H9 (cell line): ENCODE measurements around the gene TBX1. TPM values are rescaled to one million over a fixed set of nuclear protein-coding genes. Genes with fewer than 3 reads are reported as not detected.

Experiments used
- DNase-seq: peaks from one replicate; pipeline ENCODE4 v3.0.0-alpha.2; 2017
- H2AFZ ChIP-seq: one replicate; pipeline ENCODE4 v1.6.1; 2013; ENCODE audit warnings: mild to moderate bottlenecking, low read length, control low read depth, moderate library complexity
- H2AK5ac ChIP-seq: 2 replicates; pipeline ENCODE4 v1.6.1; 2013; ENCODE audit warnings: low read length, control low read depth, mixed read lengths; ENCODE audit not compliant: insufficient read length
- H2BK120ac ChIP-seq: one replicate; pipeline ENCODE4 v1.6.1; 2013; ENCODE audit warnings: low read depth, mild to moderate bottlenecking, low read length, control low read depth, inconsistent platforms; ENCODE audit not compliant: poor library complexity, severe bottlenecking
- H2BK12ac ChIP-seq: 2 replicates; pipeline ENCODE4 v1.6.1; 2013; ENCODE audit warnings: low read length, control low read depth, mixed read lengths, low read depth; ENCODE audit not compliant: insufficient read length
- H2BK15ac ChIP-seq: 2 replicates; pipeline ENCODE4 v1.6.1; 2013; ENCODE audit warnings: low read depth, low read length, control low read depth
- H2BK20ac ChIP-seq: one replicate; pipeline ENCODE4 v1.6.1; 2013; ENCODE audit warnings: low read depth, mild to moderate bottlenecking, low read length, control low read depth, inconsistent platforms; ENCODE audit not compliant: poor library complexity, severe bottlenecking
- H2BK5ac ChIP-seq: 2 replicates; pipeline ENCODE4 v1.6.1; 2013; ENCODE audit warnings: low read length, control low read depth, mixed read lengths; ENCODE audit not compliant: insufficient read length
- H3K14ac ChIP-seq: 2 replicates; pipeline ENCODE4 v1.6.1; 2013; ENCODE audit warnings: low read length, control low read depth; ENCODE audit not compliant: insufficient read depth
- H3K18ac ChIP-seq: 2 replicates; pipeline ENCODE4 v1.6.1; 2013; ENCODE audit warnings: low read depth, mild to moderate bottlenecking, mixed read lengths, low read length, control low read depth; ENCODE audit not compliant: insufficient read length
- H3K23ac ChIP-seq: 2 replicates; pipeline ENCODE4 v1.6.1; 2013; ENCODE audit warnings: low read length, control low read depth, mixed read lengths, low read depth; ENCODE audit not compliant: insufficient read length
- H3K23me2 ChIP-seq: 2 replicates; pipeline ENCODE4 v1.6.1; 2013; ENCODE audit warnings: low read depth, mild to moderate bottlenecking, mixed read lengths, low read length, control low read depth; ENCODE audit not compliant: insufficient read length, poor library complexity, severe bottlenecking
- H3K27ac ChIP-seq: 2 replicates; pipeline ENCODE4 v1.5.1; 2013; ENCODE audit warnings: low read length, control low read depth, mixed read lengths, low read depth; ENCODE audit not compliant: insufficient read length
- H3K27me3 ChIP-seq: 2 replicates; pipeline ENCODE4 v1.6.1; 2013; ENCODE audit warnings: low read length, control low read depth, inconsistent platforms; ENCODE audit not compliant: insufficient read depth
- H3K4ac ChIP-seq: 2 replicates; pipeline ENCODE4 v1.6.1; 2013; ENCODE audit warnings: low read depth, mild to moderate bottlenecking, control low read depth, inconsistent platforms, low read length, moderate library complexity
- H3K4me1 ChIP-seq: 2 replicates; pipeline ENCODE4 v1.6.1; 2013; ENCODE audit warnings: low read length, control low read depth, inconsistent platforms; ENCODE audit not compliant: insufficient read depth
- H3K4me2 ChIP-seq: 2 replicates; pipeline ENCODE4 v1.6.1; 2013; ENCODE audit warnings: low read length, control low read depth, mixed read lengths; ENCODE audit not compliant: insufficient read length, insufficient read depth
- H3K56ac ChIP-seq: 2 replicates; pipeline ENCODE4 v1.6.1; 2013; ENCODE audit warnings: low read depth, mild to moderate bottlenecking, mixed read lengths, low read length, control low read depth; ENCODE audit not compliant: insufficient read length
- H3K79me1 ChIP-seq: 2 replicates; pipeline ENCODE4 v1.6.1; 2013; ENCODE audit warnings: low read depth, mild to moderate bottlenecking, moderate library complexity, low read length, control low read depth, inconsistent platforms; ENCODE audit not compliant: insufficient read depth, poor library complexity, severe bottlenecking
- H3K79me2 ChIP-seq: 2 replicates; pipeline ENCODE4 v1.6.1; 2013; ENCODE audit warnings: low read length, control low read depth, inconsistent platforms; ENCODE audit not compliant: insufficient read depth
- H3K9ac ChIP-seq: 2 replicates; pipeline ENCODE4 v1.6.1; 2013; ENCODE audit warnings: low read length, control low read depth, mixed read lengths; ENCODE audit not compliant: insufficient read length; ENCODE audit errors: extremely low read depth
- H3K9me3 ChIP-seq: one replicate; pipeline ENCODE4 v1.6.1; 2013; ENCODE audit warnings: low read depth, low read length, inconsistent platforms; ENCODE audit not compliant: control insufficient read depth
- H3T11ph ChIP-seq: one replicate; pipeline ENCODE4 v1.6.1; 2013; ENCODE audit warnings: mild to moderate bottlenecking, low read length, control low read depth, inconsistent platforms
- H4K20me1 ChIP-seq: one replicate; pipeline ENCODE4 v1.6.1; 2013; ENCODE audit not compliant: control insufficient read depth, insufficient read length, insufficient read depth
- H4K5ac ChIP-seq: 2 replicates; pipeline ENCODE4 v1.6.1; 2013; ENCODE audit warnings: low read depth, mild to moderate bottlenecking, mixed read lengths, low read length, control low read depth; ENCODE audit not compliant: insufficient read length
- H4K8ac ChIP-seq: replicated peaks from 2 replicates; pipeline ENCODE4 v1.6.1; 2013; ENCODE audit warnings: low read length, control low read depth, mixed read lengths, low read depth; ENCODE audit not compliant: insufficient read length
- H4K91ac ChIP-seq: 2 replicates; pipeline ENCODE4 v1.6.1; 2013; ENCODE audit warnings: low read depth, mild to moderate bottlenecking, moderate library complexity, mixed read lengths, low read length, control low read depth; ENCODE audit not compliant: insufficient read length
- H3K27ac Mint-ChIP-seq, 3 experiments: 2 replicates in 2 of 3; 3 replicates in 1 of 3; pipeline ENCODE4 v1.8.0; 2020 to 2021; ENCODE audit warnings: mixed read lengths in 3 of 3, mild to moderate bottlenecking in 1 of 3, moderate library complexity in 1 of 3
- H3K27me3 Mint-ChIP-seq: 2 replicates; pipeline ENCODE4 v1.8.0; 2021; ENCODE audit warnings: low read depth, mild to moderate bottlenecking, moderate library complexity, mixed read lengths
- H3K36me3 Mint-ChIP-seq, 3 experiments: 2 replicates in 2 of 3; 3 replicates in 1 of 3; pipeline ENCODE4 v1.8.0; 2020 to 2021; ENCODE audit warnings: low read depth in 3 of 3, mixed read lengths in 3 of 3; ENCODE audit not compliant: insufficient read depth in 1 of 3
- H3K4me1 Mint-ChIP-seq, 2 experiments: 2 replicates each; pipeline ENCODE4 v1.8.0; 2020; ENCODE audit warnings: mixed read lengths in 2 of 2
- H3K4me3 Mint-ChIP-seq, 2 experiments: 2 replicates in 1 of 2; 3 replicates in 1 of 2; pipeline ENCODE4 v1.8.0; 2020 to 2021; ENCODE audit warnings: mild to moderate bottlenecking in 2 of 2, mixed read lengths in 2 of 2, moderate library complexity in 1 of 2
- H3K9me3 Mint-ChIP-seq, 2 experiments: 2 replicates in 1 of 2; 3 replicates in 1 of 2; pipeline ENCODE4 v1.8.0; 2020; ENCODE audit warnings: mild to moderate bottlenecking in 2 of 2, mixed read lengths in 2 of 2, moderate library complexity in 1 of 2
- WGBS: extraction: QIAGEN DNeasy Blood & Tissue Kit; methylation state at CpG from one replicate; pipeline ENCODE4 v1.1.7; 2013; ENCODE audit warnings: missing lambda C conversion rate, low lambda C conversion rate, mixed read lengths; ENCODE audit not compliant: insufficient read length; ENCODE audit errors: extremely low coverage; 5-methylcytosine and 5-hydroxymethylcytosine counted together
- total RNA-seq: library from RNA; stranded (reverse); gene quantifications from 2 replicates; pipeline ENCODE4 v1.2.1, GENCODE V29; 2021
- TF ChIP-seq, protein P1 (sequence below): fragments of 200-600 bp; sonication (generic); conservative IDR thresholded peaks from 3 replicates; pipeline ENCODE4 v1.8.0; 2021; ENCODE audit warnings: antibody characterized with exemption, mild to moderate bottlenecking

The TBX1 gene
- total RNA-seq, 1 experiment from 2014 or later = 2.2 TPM

DNA sequence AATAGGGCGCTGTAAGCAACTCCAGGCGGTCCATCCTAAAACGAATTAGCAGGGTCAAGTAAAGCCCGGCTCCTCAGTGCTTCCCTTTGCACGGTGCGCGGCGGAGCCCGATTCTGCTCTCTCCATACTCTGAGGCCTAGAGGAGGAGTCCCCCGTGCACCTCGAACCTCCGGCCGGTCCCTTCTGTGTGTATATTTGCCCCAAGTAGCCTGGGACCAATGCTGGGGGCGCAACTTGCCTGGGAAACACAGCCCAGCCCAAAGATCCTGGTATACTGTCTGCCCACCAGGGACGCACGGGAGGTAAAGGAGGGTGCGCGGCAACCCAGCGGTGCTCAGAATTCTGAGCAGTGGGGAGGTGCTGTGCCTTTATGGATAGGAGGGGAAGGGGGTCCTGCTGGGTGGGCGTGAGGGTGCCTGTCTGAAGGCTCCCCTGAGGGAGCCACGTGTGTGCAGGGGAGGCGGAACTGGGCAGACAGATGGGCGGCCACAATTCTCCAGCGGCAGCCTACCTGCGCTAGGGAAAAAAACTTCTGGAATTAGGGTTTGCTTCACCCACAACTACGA lies 4.8 kb upstream of the TBX1 start:
- H3K27ac Mint-ChIP-seq = no peak overlapping the region
- Histone ChIP-seq H3K18ac (no peak overlapping the region), H3T11ph (no peak overlapping the region), H2AFZ (no peak overlapping the region), H2BK120ac (no peak overlapping the region), H3K4me2 (no peak overlapping the region), H3K23ac (no peak overlapping the region), H4K20me1 (peaks cover 3% of the 10 kb centered on the region), H4K8ac (no peak overlapping the region), H4K5ac (no peak overlapping the region), H3K4me1 (no peaks in the 10 kb centered on the region), H3K14ac (no peak overlapping the region), H3K9me3 (no peaks in the 10 kb centered on the region), H2AK5ac (no peak overlapping the region), H3K79me1 (no peaks in the 10 kb centered on the region), H3K79me2 (no peaks in the 10 kb centered on the region), H3K27me3 (peaks cover 68% of the 10 kb centered on the region), H3K56ac (no peak overlapping the region), H2BK15ac (no peak overlapping the region), H3K23me2 (no peaks in the 10 kb centered on the region), H2BK5ac (no peak overlapping the region), H3K9ac (no peak overlapping the region), H2BK20ac (no peak overlapping the region), H2BK12ac (no peak overlapping the region), H3K27ac (no peak overlapping the region), H4K91ac (no peak overlapping the region), H3K4ac (no peak overlapping the region)
- WGBS = no CpG with 5 or more reads among the region's 26 CpGs
- DNase-seq = no peak
- peaks cover 20 to 33% of the 10 kb centered on the region in 2 experiments for H3K4me1 Mint-ChIP-seq
- H3K4me3 Mint-ChIP-seq = peak overlapping the region; percentile 39 to 75; a peak in 4 of 5 replicates
- TF ChIP-seq, protein P1, sequence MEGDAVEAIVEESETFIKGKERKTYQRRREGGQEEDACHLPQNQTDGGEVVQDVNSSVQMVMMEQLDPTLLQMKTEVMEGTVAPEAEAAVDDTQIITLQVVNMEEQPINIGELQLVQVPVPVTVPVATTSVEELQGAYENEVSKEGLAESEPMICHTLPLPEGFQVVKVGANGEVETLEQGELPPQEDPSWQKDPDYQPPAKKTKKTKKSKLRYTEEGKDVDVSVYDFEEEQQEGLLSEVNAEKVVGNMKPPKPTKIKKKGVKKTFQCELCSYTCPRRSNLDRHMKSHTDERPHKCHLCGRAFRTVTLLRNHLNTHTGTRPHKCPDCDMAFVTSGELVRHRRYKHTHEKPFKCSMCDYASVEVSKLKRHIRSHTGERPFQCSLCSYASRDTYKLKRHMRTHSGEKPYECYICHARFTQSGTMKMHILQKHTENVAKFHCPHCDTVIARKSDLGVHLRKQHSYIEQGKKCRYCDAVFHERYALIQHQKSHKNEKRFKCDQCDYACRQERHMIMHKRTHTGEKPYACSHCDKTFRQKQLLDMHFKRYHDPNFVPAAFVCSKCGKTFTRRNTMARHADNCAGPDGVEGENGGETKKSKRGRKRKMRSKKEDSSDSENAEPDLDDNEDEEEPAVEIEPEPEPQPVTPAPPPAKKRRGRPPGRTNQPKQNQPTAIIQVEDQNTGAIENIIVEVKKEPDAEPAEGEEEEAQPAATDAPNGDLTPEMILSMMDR = no peak
- H3K9me3 Mint-ChIP-seq = peaks cover 6 to 10% of the 10 kb centered on the region in 2 experiments; a peak in 4 of 5 replicates
- peaks cover 89% of the 10 kb centered on the region for H3K27me3 Mint-ChIP-seq
- H3K36me3 Mint-ChIP-seq = no peaks in the 10 kb centered on the region; a peak in 1 of 7 replicates
